BJ (cell line): ENCODE data around the gene FOXP1. TPM values are rescaled to one million over a fixed set of nuclear protein-coding genes. Genes with fewer than 3 reads are reported as not detected.

Source experiments
- CTCF ChIA-PET: fragments of 350-600 bp; formaldehyde crosslinking; extraction: SDS; loops from one replicate; lab custom pipeline; 2021; ENCODE audit warnings: antibody characterized with exemption, inconsistent platforms; lab: Yijun Ruan, JAX
- POLR2A ChIA-PET: fragments of 300-600 bp; sonication (Branson Sonifier 250); formaldehyde crosslinking; extraction: SDS; loops from one replicate; lab custom pipeline; 2021; ENCODE audit warnings: antibody characterized with exemption; lab: Charles Lee
- DNase-seq: peaks from one replicate; pipeline ENCODE4 v3.0.0-alpha.2; 2011; ENCODE audit warnings: low read depth
- H3K27me3 ChIP-seq: 2 replicates; pipeline ENCODE4 v1.6.0; 2011; ENCODE audit warnings: low read length; ENCODE audit not compliant: control insufficient read depth, insufficient read depth
- H3K36me3 ChIP-seq: 2 replicates; pipeline ENCODE4 v1.5.1; 2011; ENCODE audit warnings: low read length; ENCODE audit not compliant: control insufficient read depth, insufficient read depth
- H3K4me3 ChIP-seq: 2 replicates; pipeline ENCODE4 v1.5.1; 2011; ENCODE audit warnings: low read depth, mild to moderate bottlenecking, control low read depth, low read length
- polyA plus RNA-seq: library from polyadenylated mRNA; depleted of rRNA; stranded (reverse); fragments of >200 nt; gene quantifications from 2 replicates; pipeline ENCODE4 v1.2.3, GENCODE V29; 2011
- TF ChIP-seq, protein P1 (sequence below): IDR thresholded peaks from 2 replicates; pipeline ENCODE4 v1.5.1; 2011; ENCODE audit warnings: low read depth, mild to moderate bottlenecking, control low read depth, inconsistent platforms, low read length, moderate library complexity; ENCODE audit not compliant: insufficient read depth

The FOXP1 gene
- polyA plus RNA-seq, 1 experiment, result 37.0 TPM

DNA sequence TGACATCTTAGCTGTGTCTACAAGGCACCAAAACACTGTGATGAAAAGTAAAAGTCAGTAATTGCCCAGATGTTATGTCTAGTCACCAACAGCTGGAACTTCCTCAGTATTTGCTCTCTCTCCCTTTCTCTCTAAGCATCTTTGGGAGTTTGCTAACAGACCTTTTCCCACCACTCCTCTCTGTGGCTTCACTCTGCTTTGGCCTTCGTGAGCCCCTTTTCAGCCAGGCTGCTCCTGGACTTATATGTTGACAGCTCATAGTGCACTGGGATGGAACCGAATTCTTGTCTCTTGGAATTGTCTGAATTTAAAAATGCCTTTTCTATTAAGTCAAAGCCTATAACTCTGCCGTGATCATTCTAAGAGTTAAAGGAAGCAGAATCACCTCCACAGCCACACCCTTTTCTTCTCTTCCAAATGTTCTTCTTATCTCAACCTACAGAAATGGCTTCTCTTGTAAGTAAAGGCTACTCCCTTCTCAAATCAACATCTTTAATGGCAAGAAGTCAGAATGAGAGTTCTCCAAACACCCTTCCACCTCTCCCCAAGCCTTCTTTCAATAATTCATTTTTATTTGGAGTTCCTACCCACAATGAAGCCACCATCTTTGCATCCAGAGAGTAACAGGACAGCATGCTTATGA, 17.2 kb upstream of the FOXP1 start:
- POLR2A ChIA-PET, result interaction anchor here (0.7 kb wide), 1 partner anchor 1989 kb away, joined by 6 read pairs; no protein-coding TSS in a partner anchor
- Histone ChIP-seq H3K36me3 (no peaks in the 10 kb centered on the region), H3K27me3 (no peaks in the 10 kb centered on the region), H3K4me3 (no peak overlapping the region)
- no peak for DNase-seq
- CTCF ChIA-PET, result interaction anchor here (0.7 to 2.3 kb wide), 4 partner anchors 11 to 52 kb away, joined by 3 to 8 read pairs (median 4); no protein-coding TSS in a partner anchor
- TF ChIP-seq, protein P1, sequence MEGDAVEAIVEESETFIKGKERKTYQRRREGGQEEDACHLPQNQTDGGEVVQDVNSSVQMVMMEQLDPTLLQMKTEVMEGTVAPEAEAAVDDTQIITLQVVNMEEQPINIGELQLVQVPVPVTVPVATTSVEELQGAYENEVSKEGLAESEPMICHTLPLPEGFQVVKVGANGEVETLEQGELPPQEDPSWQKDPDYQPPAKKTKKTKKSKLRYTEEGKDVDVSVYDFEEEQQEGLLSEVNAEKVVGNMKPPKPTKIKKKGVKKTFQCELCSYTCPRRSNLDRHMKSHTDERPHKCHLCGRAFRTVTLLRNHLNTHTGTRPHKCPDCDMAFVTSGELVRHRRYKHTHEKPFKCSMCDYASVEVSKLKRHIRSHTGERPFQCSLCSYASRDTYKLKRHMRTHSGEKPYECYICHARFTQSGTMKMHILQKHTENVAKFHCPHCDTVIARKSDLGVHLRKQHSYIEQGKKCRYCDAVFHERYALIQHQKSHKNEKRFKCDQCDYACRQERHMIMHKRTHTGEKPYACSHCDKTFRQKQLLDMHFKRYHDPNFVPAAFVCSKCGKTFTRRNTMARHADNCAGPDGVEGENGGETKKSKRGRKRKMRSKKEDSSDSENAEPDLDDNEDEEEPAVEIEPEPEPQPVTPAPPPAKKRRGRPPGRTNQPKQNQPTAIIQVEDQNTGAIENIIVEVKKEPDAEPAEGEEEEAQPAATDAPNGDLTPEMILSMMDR, result no peak

DNA sequence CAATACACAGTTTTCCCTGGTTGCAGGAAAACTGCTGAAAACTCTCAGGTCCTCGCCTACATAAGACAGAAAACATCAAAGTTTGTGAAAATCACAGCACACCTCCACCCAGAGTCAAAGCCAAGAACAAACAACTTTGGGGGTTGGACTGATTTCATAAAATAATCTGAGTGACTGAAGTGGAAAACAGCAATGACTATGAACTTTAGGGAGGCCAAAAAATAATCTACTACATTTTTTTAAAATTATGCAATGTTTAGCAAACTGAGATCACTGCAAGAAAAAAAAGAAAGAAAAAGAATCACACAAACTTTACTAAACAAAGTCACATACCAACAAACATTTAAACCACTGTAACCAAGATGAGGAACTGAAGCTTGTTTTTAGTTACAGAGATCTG, 15.9 kb upstream of the FOXP1 start:
- Histone ChIP-seq H3K4me3 (no peak overlapping the region), H3K36me3 (no peaks in the 10 kb centered on the region), H3K27me3 (no peaks in the 10 kb centered on the region)
- TF ChIP-seq, protein P1, result no peak
- CTCF ChIA-PET, result interaction anchor here (1.3 to 2.3 kb wide), 2 partner anchors 9 to 12 kb away, joined by 5 to 8 read pairs; no protein-coding TSS in a partner anchor
- POLR2A ChIA-PET, result no interaction called here
- DNase-seq, result no peak

DNA sequence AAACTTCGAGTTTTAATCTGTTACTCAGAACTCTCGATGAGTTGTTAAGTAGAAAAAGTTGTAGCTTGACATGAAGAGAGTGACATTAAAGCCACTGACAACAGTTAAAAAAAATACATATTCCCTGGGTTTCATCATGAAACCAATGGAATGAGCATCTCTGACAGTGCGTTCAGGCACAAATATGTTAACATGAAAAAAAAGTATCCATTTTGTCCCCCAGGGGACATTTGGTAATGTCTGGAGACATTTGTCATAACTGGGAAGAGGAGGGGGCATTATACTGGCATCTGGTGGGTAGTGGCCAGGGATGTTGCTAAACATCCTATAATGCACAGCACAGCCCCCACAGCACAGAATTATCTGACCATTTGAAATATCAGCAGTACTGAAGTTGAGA, 14.8 kb upstream of the FOXP1 start:
- no peak for DNase-seq
- ChIA-PET POLR2A (no interaction called here), CTCF (interaction anchor here (0.6 to 1.2 kb wide), 2 partner anchors 9 to 12 kb away, joined by 3 to 4 read pairs; no protein-coding TSS in a partner anchor)
- Histone ChIP-seq H3K36me3 (no peaks in the 10 kb centered on the region), H3K4me3 (no peak overlapping the region), H3K27me3 (no peaks in the 10 kb centered on the region)
- TF ChIP-seq, protein P1, result no peak

DNA sequence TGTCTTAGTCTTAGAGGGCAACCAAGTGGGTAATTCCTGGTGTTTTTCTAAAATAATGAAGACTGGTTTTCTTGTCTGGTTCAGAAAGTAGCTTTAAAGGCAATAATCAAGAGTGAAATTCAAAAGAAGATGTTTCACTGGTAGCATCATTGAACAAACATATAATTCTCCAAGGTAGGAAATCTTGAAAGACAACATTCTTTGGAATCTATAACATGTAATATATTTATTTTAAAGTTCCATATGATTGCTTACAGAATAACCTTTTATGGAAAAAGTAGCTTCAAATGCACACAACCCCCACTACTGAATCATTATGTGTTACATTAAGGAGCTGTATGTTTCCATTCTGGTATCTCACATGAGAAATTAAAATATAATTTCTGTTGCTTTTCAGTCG, 13.8 kb upstream of the FOXP1 start:
- POLR2A ChIA-PET, result no interaction called here
- Histone ChIP-seq H3K27me3 (no peaks in the 10 kb centered on the region), H3K4me3 (no peak overlapping the region), H3K36me3 (no peaks in the 10 kb centered on the region)
- CTCF ChIA-PET, result interaction anchor here (0.6 to 1.1 kb wide), 2 partner anchors 20 to 285 kb away, joined by 3 read pairs; no protein-coding TSS in a partner anchor
- DNase-seq, result no peak
- TF ChIP-seq, protein P1, result no peak

DNA sequence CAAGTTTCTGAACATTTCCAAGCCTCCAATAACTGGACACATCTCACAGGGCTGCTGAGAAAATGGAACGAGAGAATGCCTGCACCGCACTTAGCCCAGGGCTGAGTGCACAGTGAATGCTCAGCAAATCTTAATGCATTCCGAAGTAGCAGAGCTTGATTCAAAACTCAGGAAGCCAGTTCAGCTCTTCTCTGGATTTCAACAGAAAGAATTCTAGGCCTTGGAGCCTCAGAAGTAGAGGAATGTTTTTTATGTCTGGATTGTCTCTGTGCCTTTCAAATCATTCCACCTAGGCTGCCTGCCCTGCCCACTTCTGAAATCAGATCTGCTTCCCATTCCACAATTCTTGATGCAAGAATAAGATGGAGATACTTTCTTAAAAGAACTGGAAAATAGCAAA, 9.6 kb upstream of the FOXP1 start:
- Histone ChIP-seq H3K27me3 (no peaks in the 10 kb centered on the region), H3K36me3 (no peaks in the 10 kb centered on the region), H3K4me3 (no peak overlapping the region)
- POLR2A ChIA-PET, result no interaction called here
- DNase-seq, result no peak
- TF ChIP-seq, protein P1, result no peak
- CTCF ChIA-PET, result no interaction called here
